ENCODE results near the gene S100A14. TPM values are rescaled to one million over a fixed set of nuclear protein-coding genes. Genes with fewer than 3 reads are reported as not detected.

The S100A14 gene
- total and polyA plus RNA-seq, 9 of the 15 experiments (the other 6 are each of a cell fraction or from before 2014, with no cell fraction given), result 0.10 to 0.64 (median 0.24) TPM; not detected in 3

- BruUV-seq (replicated peaks), result no TSS peak
- Histone ChIP-seq H3K9me1 (ENCODE audit: control insufficient read depth, insufficient read depth, low read length) (peaks cover 9% of the 10 kb centered on the region), H3K36me3 (ENCODE audit: control insufficient read depth, insufficient read depth, low read length) (no peaks in the 10 kb centered on the region), H3K9me3 (replicated peaks; ENCODE audit: control insufficient read depth, insufficient read depth, low read depth, low read length) (no peaks in the 10 kb centered on the region), H3K9ac (ENCODE audit: insufficient read depth in 1 of 2, low read depth in 2 of 2, low read length in 2 of 2) (peak within 1 kb of the TSS; percentile 60 to 89; a peak in 3 of 4 replicates), H4K20me1 (replicated peaks; ENCODE audit: control insufficient read depth, insufficient read depth, low read length) (no peaks in the 10 kb centered on the region), H3K27ac (ENCODE audit: extremely low read depth, low read depth, low read length) (peak within 1 kb of the TSS; percentile 95), H2AFZ (ENCODE audit: low read depth, low read length) (peak within 1 kb of the TSS; percentile 91), H3K27me3 (ENCODE audit: control insufficient read depth in 2 of 2, insufficient read depth in 2 of 2, low read length in 2 of 2) (no peaks in the 10 kb centered on the region), H3K79me2 (ENCODE audit: control insufficient read depth, insufficient read depth, low read length) (no peaks in the 10 kb centered on the region), H3K4me3 (no peak within 1 kb of the TSS), H3K4me2 (ENCODE audit: insufficient read depth, low read length) (peak within 1 kb of the TSS; percentile 62), H3K4me1 (replicated peaks in 1 of 2; ENCODE audit: control insufficient read depth in 2 of 2, insufficient read depth in 2 of 2, low read length in 2 of 2) (peaks cover 35 to 38% of the 10 kb centered on the region in 2 experiments)
- DNase-seq (ENCODE audit: extremely low read depth in 1 of 4, low spot score in 3 of 4) (peak in 1 of 4 experiments; percentile 35), FAIRE-seq (peak; percentile 42), ATAC-seq (peak; percentile 31)
- WGBS (ENCODE audit: insufficient coverage, low coverage, missing lambda C conversion rate), result 57% methylated on average over 8 of the region's 8 CpGs
- in situ Hi-C loops (cut with MboI), result loop anchor here (5.0 to 10.0 kb wide), 2 partner anchors 33 to 51 kb away; no protein-coding TSS in a partner anchor
- POLR2A ChIA-PET, result interaction anchor here (1.0 to 1.2 kb wide), 3 partner anchors 37 to 63 kb away, joined by 3 to 4 read pairs (median 3); partner anchors contain the start of gene S100A1
- intact Hi-C loops (cut with micrococcal nuclease), result loop anchor here (5.0 kb wide), 1 partner anchor 182 kb away; no protein-coding TSS in a partner anchor
- CTCF ChIA-PET (ENCODE audit: low intra/inter-chr PET ratio), result interaction anchor here (5.0 kb wide), 1 partner anchor 55 kb away, joined by 58 read pairs; no protein-coding TSS in a partner anchor
- TF ChIP-seq XRCC3 (IDR thresholded peaks at IDR 0.05) (no peak), SMAD2 (IDR thresholded peaks at IDR 0.05; ENCODE audit: low read depth, low read length) (no peak), FOXK1 (CRISPR knock-in tag; IDR thresholded peaks at IDR 0.05; ENCODE audit: borderline replicate concordance) (no peak), RUNX1 (IDR thresholded peaks at IDR 0.05; ENCODE audit: low read depth) (no peak), ZNF395 (CRISPR knock-in tag; IDR thresholded peaks at IDR 0.05) (no peak), CBX5 (IDR thresholded peaks at IDR 0.05; ENCODE audit: borderline replicate concordance, low read depth) (no peak), SREBF1 (IDR thresholded peaks at IDR 0.05; ENCODE audit: borderline replicate concordance, low read depth, low read length) (no peak), PTTG1 (tag; IDR thresholded peaks at IDR 0.05; ENCODE audit: low read depth) (0 out of 2 replicates have a peak, but pooled peaks have one; percentile 25), CHD1 (IDR thresholded peaks at IDR 0.05; ENCODE audit: low read length) (no peak), ZNF263 (CRISPR knock-in tag; IDR thresholded peaks at IDR 0.05; ENCODE audit: borderline replicate concordance) (no peak), ZNF23 (CRISPR knock-in tag; IDR thresholded peaks at IDR 0.05) (no peak), ZNF75A (CRISPR knock-in tag; IDR thresholded peaks at IDR 0.05) (no peak), ZNF282 (CRISPR knock-in tag; IDR thresholded peaks at IDR 0.05) (no peak), SOX6 (IDR thresholded peaks at IDR 0.05) (no peak), ID3 (CRISPR knock-in tag; IDR thresholded peaks at IDR 0.05) (no peak), ID3 (tag; IDR thresholded peaks at IDR 0.05) (no peak)
- TF ChIP-seq, protein P1, sequence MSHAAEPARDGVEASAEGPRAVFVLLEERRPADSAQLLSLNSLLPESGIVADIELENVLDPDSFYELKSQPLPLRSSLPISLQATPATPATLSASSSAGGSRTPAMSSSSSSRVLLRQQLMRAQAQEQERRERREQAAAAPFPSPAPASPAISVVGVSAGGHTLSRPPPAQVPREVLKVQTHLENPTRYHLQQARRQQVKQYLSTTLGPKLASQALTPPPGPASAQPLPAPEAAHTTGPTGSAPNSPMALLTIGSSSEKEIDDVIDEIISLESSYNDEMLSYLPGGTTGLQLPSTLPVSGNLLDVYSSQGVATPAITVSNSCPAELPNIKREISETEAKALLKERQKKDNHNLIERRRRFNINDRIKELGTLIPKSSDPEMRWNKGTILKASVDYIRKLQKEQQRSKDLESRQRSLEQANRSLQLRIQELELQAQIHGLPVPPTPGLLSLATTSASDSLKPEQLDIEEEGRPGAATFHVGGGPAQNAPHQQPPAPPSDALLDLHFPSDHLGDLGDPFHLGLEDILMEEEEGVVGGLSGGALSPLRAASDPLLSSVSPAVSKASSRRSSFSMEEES (CRISPR knock-in tag; IDR thresholded peaks at IDR 0.05), result no peak
- TF ChIP-seq, protein P2, sequence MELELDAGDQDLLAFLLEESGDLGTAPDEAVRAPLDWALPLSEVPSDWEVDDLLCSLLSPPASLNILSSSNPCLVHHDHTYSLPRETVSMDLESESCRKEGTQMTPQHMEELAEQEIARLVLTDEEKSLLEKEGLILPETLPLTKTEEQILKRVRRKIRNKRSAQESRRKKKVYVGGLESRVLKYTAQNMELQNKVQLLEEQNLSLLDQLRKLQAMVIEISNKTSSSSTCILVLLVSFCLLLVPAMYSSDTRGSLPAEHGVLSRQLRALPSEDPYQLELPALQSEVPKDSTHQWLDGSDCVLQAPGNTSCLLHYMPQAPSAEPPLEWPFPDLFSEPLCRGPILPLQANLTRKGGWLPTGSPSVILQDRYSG (tag; conservative IDR thresholded peaks at IDR 0.05; ENCODE audit: low read depth), result no peak
Measured at GRCh38 chr1:153565529-153566374, 50.4 kb downstream of the S100A14 start, which contains the start of gene S100A2. S100A2 (minus strand) TSS chr1:153565844; CDS start chr1:153563877, 1,967 bp downstream.

All from K562 (cell line).